Mesenchymal stem cell (in vitro differentiated cells and primary cell): Measurements from ENCODE around the gene MS4A15.

Experiments
- DNase-seq: peaks from one replicate; pipeline ENCODE4 v3.0.0-alpha.2; 2013
- H2AFZ ChIP-seq: one replicate; pipeline ENCODE4 v1.6.1; 2013; ENCODE audit warnings: low read depth, mild to moderate bottlenecking, control low read depth, inconsistent platforms, low read length, moderate library complexity
- H2AK5ac ChIP-seq: 2 replicates; pipeline ENCODE4 v1.6.1; 2013; ENCODE audit warnings: low read length, moderate library complexity, mild to moderate bottlenecking, inconsistent platforms; ENCODE audit not compliant: severe bottlenecking
- H2BK120ac ChIP-seq: one replicate; pipeline ENCODE4 v1.6.1; 2013; ENCODE audit warnings: low read depth, mild to moderate bottlenecking, inconsistent platforms, low read length, moderate library complexity
- H2BK12ac ChIP-seq, 2 experiments: one replicate each; pipeline ENCODE4 v1.6.1; 2013; ENCODE audit warnings: inconsistent platforms in 2 of 2, low read length in 2 of 2, mild to moderate bottlenecking in 2 of 2, moderate library complexity in 2 of 2, control low read depth in 1 of 2
- H2BK15ac ChIP-seq: one replicate; pipeline ENCODE4 v1.6.1; 2013; ENCODE audit warnings: mild to moderate bottlenecking, low read depth, inconsistent platforms; ENCODE audit not compliant: poor library complexity, severe bottlenecking
- H2BK5ac ChIP-seq: 2 replicates; pipeline ENCODE4 v1.6.1; 2013; ENCODE audit warnings: low read depth, mild to moderate bottlenecking, low read length, control low read depth, inconsistent platforms; ENCODE audit not compliant: poor library complexity, severe bottlenecking
- H3K14ac ChIP-seq, 2 experiments: one replicate each; pipeline ENCODE4 v1.6.1; 2013; ENCODE audit warnings: inconsistent platforms in 2 of 2, low read length in 2 of 2, control low read depth in 1 of 2, mild to moderate bottlenecking in 1 of 2, moderate library complexity in 1 of 2
- H3K18ac ChIP-seq, 2 experiments: one replicate each; pipeline ENCODE4 v1.6.1; 2013; ENCODE audit warnings: inconsistent platforms in 2 of 2, low read length in 2 of 2, control low read depth in 1 of 2, low read depth in 1 of 2, mild to moderate bottlenecking in 1 of 2
- H3K23ac ChIP-seq, 2 experiments: one replicate each; pipeline ENCODE4 v1.6.1; 2013; ENCODE audit warnings: inconsistent platforms in 2 of 2, low read length in 2 of 2, mild to moderate bottlenecking in 2 of 2, moderate library complexity in 2 of 2, control low read depth in 1 of 2
- H3K27ac ChIP-seq: 2 replicates; pipeline ENCODE4 v1.5.1; 2013; ENCODE audit warnings: mild to moderate bottlenecking, moderate library complexity, low read length, control low read depth, inconsistent platforms; ENCODE audit not compliant: poor library complexity, severe bottlenecking
- H3K27me3 ChIP-seq, 2 experiments: 2 replicates each; pipeline versions ENCODE4 v1.6.1 to v1.7.0; 2013; ENCODE audit warnings: low read length in 2 of 2, mild to moderate bottlenecking in 2 of 2, moderate library complexity in 2 of 2, control low read depth in 1 of 2, inconsistent platforms in 1 of 2; ENCODE audit not compliant: control insufficient read depth in 1 of 2, insufficient read depth in 1 of 2
- H3K36me3 ChIP-seq, 2 experiments: 2 replicates each; pipeline versions ENCODE4 v1.6.1 to v1.7.0; 2013; ENCODE audit warnings: low read length in 2 of 2, control low read depth in 1 of 2, inconsistent platforms in 1 of 2, low read depth in 1 of 2, mild to moderate bottlenecking in 1 of 2; ENCODE audit not compliant: insufficient read depth in 2 of 2, control insufficient read depth in 1 of 2
- H3K4ac ChIP-seq, 2 experiments: one replicate each; pipeline ENCODE4 v1.6.1; 2013; ENCODE audit warnings: inconsistent platforms in 2 of 2, low read length in 2 of 2, mild to moderate bottlenecking in 2 of 2, moderate library complexity in 2 of 2, control low read depth in 1 of 2, low read depth in 1 of 2
- H3K4me1 ChIP-seq: 2 replicates; pipeline ENCODE4 v1.6.1; 2013; ENCODE audit warnings: low read depth, low read length, control low read depth; ENCODE audit not compliant: control insufficient read depth, insufficient read depth
- H3K4me2 ChIP-seq: 2 replicates; pipeline ENCODE4 v1.6.1; 2013; ENCODE audit warnings: low read length, mild to moderate bottlenecking, inconsistent platforms; ENCODE audit not compliant: poor library complexity, severe bottlenecking
- H3K4me3 ChIP-seq, 2 experiments: 2 replicates each; pipeline versions ENCODE4 v1.5.1 to v1.7.0; 2013; ENCODE audit warnings: low read length in 2 of 2, mild to moderate bottlenecking in 2 of 2, control low read depth in 1 of 2, low read depth in 1 of 2; ENCODE audit not compliant: insufficient read depth in 1 of 2
- H3K79me1 ChIP-seq: replicated peaks from 2 replicates; pipeline ENCODE4 v1.6.1; 2013; ENCODE audit warnings: mild to moderate bottlenecking, control low read depth, low read length, inconsistent platforms; ENCODE audit not compliant: poor library complexity, severe bottlenecking
- H3K9ac ChIP-seq: 2 replicates; pipeline ENCODE4 v1.7.0; 2013; ENCODE audit warnings: mild to moderate bottlenecking, low read length, moderate library complexity
- H3K9me3 ChIP-seq: 2 replicates; pipeline ENCODE4 v1.7.0; 2013; ENCODE audit warnings: mild to moderate bottlenecking, low read length; ENCODE audit not compliant: control insufficient read depth
- H4K8ac ChIP-seq: one replicate; pipeline ENCODE4 v1.6.1; 2013; ENCODE audit warnings: inconsistent platforms, mild to moderate bottlenecking, low read length, moderate library complexity
- H4K91ac ChIP-seq: one replicate; pipeline ENCODE4 v1.6.1; 2013; ENCODE audit warnings: mild to moderate bottlenecking, low read length, inconsistent platforms
- WGBS: methylation state at CpG from one replicate; pipeline ENCODE4 v1.1.7; 2013; ENCODE audit warnings: mixed read lengths; 5-methylcytosine and 5-hydroxymethylcytosine counted together

The MS4A15 gene

DNA sequence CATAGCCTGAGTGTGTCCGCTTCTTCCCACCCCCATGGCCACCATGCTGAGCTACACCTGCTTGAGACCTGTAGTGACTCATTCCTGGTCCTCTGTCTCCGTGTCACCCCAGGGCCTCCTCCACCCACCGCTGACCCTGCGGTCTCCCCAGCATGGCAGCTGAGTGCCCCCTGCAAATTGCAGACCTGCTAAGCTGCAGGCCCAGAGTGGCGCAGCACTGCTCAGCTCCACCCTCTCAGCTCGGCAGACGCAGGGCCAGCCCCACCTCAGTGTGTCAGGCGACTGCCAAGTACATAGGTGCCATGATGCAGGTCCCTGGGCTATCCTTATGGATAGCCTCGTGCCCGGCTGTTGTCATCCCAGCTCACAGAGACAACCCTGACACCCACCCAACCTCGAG, 13.1 kb downstream of the MS4A15 start:
- Histone ChIP-seq H3K27ac (no peak overlapping the region), H4K8ac (no peak overlapping the region), H3K79me1 (no peaks in the 10 kb centered on the region), H3K4me2 (no peak overlapping the region), H3K4me1 (peaks cover 2% of the 10 kb centered on the region), H4K91ac (no peak overlapping the region), H3K27me3 (peaks cover 25 to 74% of the 10 kb centered on the region in 2 experiments), H2BK12ac (no peak overlapping the region), H3K14ac (no peak overlapping the region), H2AFZ (no peak overlapping the region), H3K9ac (no peak overlapping the region), H2BK5ac (no peak overlapping the region), H3K9me3 (no peaks in the 10 kb centered on the region), H2BK120ac (no peak overlapping the region), H3K4ac (no peak overlapping the region), H3K18ac (no peak overlapping the region), H2BK15ac (no peak overlapping the region), H3K23ac (no peak overlapping the region), H2AK5ac (no peak overlapping the region), H3K36me3 (no peaks in the 10 kb centered on the region), H3K4me3 (no peak overlapping the region)
- WGBS: 82% methylated on average over 11 of the region's 11 CpGs
- DNase-seq: no peak

DNA sequence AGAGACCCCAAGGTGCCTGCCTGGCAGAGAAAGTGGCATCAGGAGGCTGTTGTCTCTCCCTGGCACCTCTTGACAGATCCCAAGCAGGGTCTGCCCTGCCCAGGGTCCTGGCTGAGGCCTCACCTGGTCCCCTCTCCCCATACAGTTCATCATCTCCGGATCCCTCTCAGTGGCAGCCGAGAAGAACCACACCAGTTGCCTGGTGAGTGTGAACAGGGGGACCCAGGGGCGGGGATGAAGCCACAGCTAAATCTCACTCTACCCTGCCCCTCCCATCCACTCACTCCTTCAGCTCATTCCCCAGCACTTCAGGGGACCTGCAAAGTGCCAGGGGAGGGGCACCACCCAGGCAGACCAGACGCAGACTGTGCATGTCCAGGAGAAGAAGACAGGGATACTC, 14.5 kb downstream of the MS4A15 start:
- no peak overlapping the region for H3K27ac ChIP-seq
- no peak overlapping the region for H3K18ac ChIP-seq
- 82% methylated on average over 4 of the region's 4 CpGs for WGBS
- H4K8ac ChIP-seq: no peak overlapping the region
- no peak overlapping the region for H4K91ac ChIP-seq
- no peaks in the 10 kb centered on the region for H3K9me3 ChIP-seq
- no peak overlapping the region for H2BK12ac ChIP-seq
- DNase-seq: no peak
- H2BK5ac ChIP-seq: no peak overlapping the region
- no peak overlapping the region for H2AFZ ChIP-seq
- peaks cover 25 to 62% of the 10 kb centered on the region in 2 experiments for H3K27me3 ChIP-seq
- no peaks in the 10 kb centered on the region for H3K79me1 ChIP-seq
- H3K23ac ChIP-seq: no peak overlapping the region
- no peaks in the 10 kb centered on the region for H3K36me3 ChIP-seq
- peaks cover 4% of the 10 kb centered on the region for H3K4me1 ChIP-seq
- H3K4ac ChIP-seq: no peak overlapping the region
- H2BK120ac ChIP-seq: no peak overlapping the region
- H3K4me3 ChIP-seq: no peak overlapping the region
- H3K14ac ChIP-seq: no peak overlapping the region
- no peak overlapping the region for H2AK5ac ChIP-seq
- H3K9ac ChIP-seq: no peak overlapping the region
- no peak overlapping the region for H2BK15ac ChIP-seq
- no peak overlapping the region for H3K4me2 ChIP-seq

DNA sequence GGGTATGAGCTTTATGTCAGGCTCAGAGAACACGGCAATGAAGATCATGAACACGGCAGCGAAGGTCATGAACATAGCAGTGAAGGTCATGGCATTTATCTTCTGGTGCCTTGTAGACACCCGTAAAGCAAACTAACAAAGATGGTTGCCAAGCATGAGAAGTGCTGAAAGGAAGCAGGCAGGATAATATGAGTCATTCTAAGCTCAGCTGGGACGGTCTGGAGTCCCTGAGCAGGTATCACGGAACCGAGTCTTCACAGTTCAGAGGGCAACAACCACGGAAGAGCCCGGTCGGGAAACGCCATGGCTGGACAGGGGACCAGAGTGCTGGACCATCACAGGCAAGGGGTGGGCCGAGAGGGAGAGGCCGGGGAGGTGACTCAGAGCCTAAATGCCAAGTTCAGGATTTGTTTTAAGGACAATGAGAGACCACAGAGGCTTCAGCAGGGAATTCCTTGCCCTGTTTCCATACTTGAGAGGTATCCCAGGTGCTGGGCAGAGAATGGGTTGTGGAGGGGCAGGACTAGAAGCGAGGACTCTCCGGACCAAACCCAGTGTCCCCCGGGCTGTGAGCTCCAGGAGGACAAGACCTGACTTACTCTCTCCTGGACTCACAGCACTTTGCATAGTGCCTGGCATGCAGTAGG, 15.3 kb downstream of the MS4A15 start:
- Histone ChIP-seq H3K36me3 (no peaks in the 10 kb centered on the region), H3K27ac (no peak overlapping the region), H2AK5ac (no peak overlapping the region), H3K9me3 (no peaks in the 10 kb centered on the region), H2AFZ (no peak overlapping the region), H3K4me2 (no peak overlapping the region), H2BK12ac (no peak overlapping the region), H3K4ac (no peak overlapping the region), H3K9ac (no peak overlapping the region), H3K23ac (no peak overlapping the region), H3K18ac (no peak overlapping the region), H3K79me1 (no peaks in the 10 kb centered on the region), H3K14ac (no peak overlapping the region), H4K8ac (no peak overlapping the region), H3K4me3 (no peak overlapping the region), H3K27me3 (peaks cover 20 to 54% of the 10 kb centered on the region in 2 experiments), H2BK15ac (no peak overlapping the region), H2BK120ac (no peak overlapping the region), H3K4me1 (peaks cover 4% of the 10 kb centered on the region), H2BK5ac (no peak overlapping the region), H4K91ac (no peak overlapping the region)
- DNase-seq: no peak
- WGBS: 78% methylated on average over 16 of the region's 16 CpGs

DNA sequence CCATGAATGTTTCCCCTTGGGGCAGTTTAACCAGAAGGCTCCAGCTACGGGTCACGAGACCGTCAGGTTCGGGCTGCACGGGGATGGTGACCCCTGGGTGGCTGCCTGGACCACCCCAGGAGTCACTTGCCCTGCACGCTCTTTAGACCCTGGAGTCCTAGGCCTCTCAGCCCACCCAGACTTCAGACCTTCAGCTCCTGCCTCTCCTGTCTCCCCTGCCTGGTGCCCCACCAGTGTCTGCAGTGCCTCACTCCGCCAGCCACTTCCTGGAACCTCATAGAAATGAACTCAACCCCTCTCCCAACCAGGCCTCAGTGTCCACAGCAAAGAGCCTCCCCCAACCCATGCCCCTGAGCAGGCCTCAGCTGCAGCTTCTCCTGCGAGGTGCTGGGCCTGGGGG, 16.0 kb downstream of the MS4A15 start:
- Histone ChIP-seq H3K4me3 (no peak overlapping the region), H2BK12ac (no peak overlapping the region), H2AK5ac (no peak overlapping the region), H2BK5ac (no peak overlapping the region), H3K18ac (no peak overlapping the region), H3K4me1 (peaks cover 4% of the 10 kb centered on the region), H3K36me3 (no peaks in the 10 kb centered on the region), H3K9ac (no peak overlapping the region), H3K79me1 (no peaks in the 10 kb centered on the region), H2AFZ (no peak overlapping the region), H3K9me3 (no peaks in the 10 kb centered on the region), H4K8ac (no peak overlapping the region), H2BK120ac (no peak overlapping the region), H4K91ac (no peak overlapping the region), H3K4ac (no peak overlapping the region), H3K4me2 (no peak overlapping the region), H3K27me3 (peaks cover 18 to 47% of the 10 kb centered on the region in 2 experiments), H2BK15ac (no peak overlapping the region), H3K27ac (no peak overlapping the region), H3K14ac (no peak overlapping the region), H3K23ac (no peak overlapping the region)
- WGBS: 89% methylated on average over 8 of the region's 8 CpGs
- DNase-seq: no peak
